Prostate gland (tissue), 2 donors: ENCODE data around the gene SPATA31D3. TPM values are rescaled to one million over a fixed set of nuclear protein-coding genes. Genes with fewer than 3 reads are reported as not detected.
"Not testable (repeated sequence)": the region's sequence is repeated elsewhere in the genome, so short reads cannot be mapped to it uniquely, and the experiment has no call there.

ENCODE experiments used
- DNase-seq: peaks from one replicate; pipeline ENCODE4 v3.0.0-alpha.2; 2019; ENCODE audit warnings: low spot score
- H3K27ac ChIP-seq, 2 donors: fragments of 200-600 bp; sonication (generic); 2 replicates each; pipeline ENCODE4 v1.5.1; 2017 to 2019
- H3K27me3 ChIP-seq: fragments of 200-600 bp; sonication (generic); replicated peaks from 2 replicates; pipeline ENCODE4 v1.5.1; 2019; ENCODE audit not compliant: insufficient read depth
- H3K36me3 ChIP-seq, 2 donors: fragments of 200-600 bp; sonication (generic); 1 replicate in 1 of 2; 2 replicates in 1 of 2; pipeline versions ENCODE4 v1.5.1 to v1.8.1; 2017 to 2019
- H3K4me1 ChIP-seq: fragments of 200-600 bp; sonication (generic); replicated peaks from 2 replicates; pipeline ENCODE4 v1.5.1; 2019
- H3K4me3 ChIP-seq, 2 donors: fragments of 200-600 bp; sonication (generic); 2 replicates each; pipeline ENCODE4 v1.5.1; 2017 to 2019
- H3K9me3 ChIP-seq: fragments of 200-600 bp; sonication (generic); 2 replicates; pipeline ENCODE4 v1.5.1; 2017
- POLR2A ChIP-seq: fragments of 450-650 bp; IDR thresholded peaks from one replicate; pipeline ENCODE4 v1.6.1; 2016; ENCODE audit warnings: antibody characterized with exemption, mild to moderate bottlenecking
- POLR2AphosphoS5 ChIP-seq: sonication (generic); formaldehyde crosslinking; IDR thresholded peaks from one replicate; pipeline ENCODE4 v1.6.1; 2017; ENCODE audit warnings: antibody characterized with exemption
- WGBS: methylation state at CpG from one replicate; pipeline ENCODE4 v1.1.5; 2018; 5-methylcytosine and 5-hydroxymethylcytosine counted together
- intact Hi-C: fragments of 100-400 bp; cut with DNase I; formaldehyde crosslinking; loops from one replicate; pipeline ENCODE4 v1.14.2; 2022
- total RNA-seq, 2 donors: library from RNA; depleted of rRNA; stranded (reverse); fragments of >200 nt; gene quantifications; one replicate each; pipeline ENCODE4 v1.1.0, GENCODE V29; 2016
- TF ChIP-seq, protein P1 (sequence below), 4 experiments: fragments of 200-600 bp in 2 of 4; fragments of 450-650 bp in 2 of 4; sonication (generic) in 2 of 4; IDR thresholded peaks; 1 replicate in 3 of 4; 2 replicates in 1 of 4; pipeline ENCODE4 v1.5.1; 2016 to 2019; ENCODE audit warnings: antibody characterized with exemption in 4 of 4, mild to moderate bottlenecking in 2 of 4, moderate library complexity in 2 of 4

SPATA31D3 gene
- total RNA-seq: not detected

DNA sequence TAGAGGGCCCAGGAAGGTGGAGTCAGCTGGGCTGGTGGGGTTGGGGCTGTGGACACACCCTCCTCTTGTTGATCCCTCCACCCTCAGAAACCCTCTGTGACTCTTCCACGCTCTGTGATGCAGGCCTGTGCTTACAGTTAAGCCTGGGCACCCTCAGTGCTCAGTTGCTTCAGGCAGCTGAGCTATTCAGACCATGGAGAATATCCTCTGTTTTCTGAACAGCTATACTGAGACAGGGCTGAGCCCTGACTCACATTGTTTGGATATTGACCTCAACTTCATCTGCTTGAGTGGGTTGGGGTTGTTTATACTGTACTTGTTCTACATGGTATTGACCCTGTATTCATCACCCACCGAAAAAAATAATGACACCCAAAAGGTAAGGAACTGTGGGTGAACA, at the start of gene SPATA31D3:
TSS of gene SPATA31D3 (plus strand) at position 108 of the 400 bp plus-strand sequence. CDS start at position 194, 86 bp downstream.
- DNase-seq, H3K4me1 ChIP-seq, H3K27ac ChIP-seq, intact Hi-C loops, H3K9me3 ChIP-seq, H3K4me3 ChIP-seq, H3K36me3 ChIP-seq, H3K27me3 ChIP-seq: not testable (repeated sequence)
- no CpG with 5 or more reads among the region's 2 CpGs for WGBS

DNA sequence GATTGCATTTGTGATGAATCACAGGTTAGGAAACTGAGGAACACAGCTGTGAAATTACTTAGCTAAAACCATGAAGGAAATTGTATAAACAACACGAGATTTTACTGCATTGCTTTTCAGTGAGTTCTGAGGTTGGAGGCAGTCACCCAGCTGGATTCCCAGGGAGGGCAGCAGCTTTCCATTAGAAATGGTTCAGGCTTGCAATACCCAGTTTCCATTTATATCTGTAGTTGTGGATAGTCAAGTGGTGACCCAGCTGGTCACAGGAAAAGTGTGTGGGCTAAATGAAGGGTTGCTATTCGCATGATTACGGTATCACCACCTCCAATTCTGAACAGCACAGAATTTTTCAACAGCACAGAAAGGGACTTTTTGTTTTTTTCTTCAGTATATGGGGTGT, 49.4 kb upstream of the SPATA31D3 start:
- Histone ChIP-seq H3K27ac (no peak overlapping the region), H3K4me1 (no peaks in the 10 kb centered on the region), H3K36me3 (no peaks in the 10 kb centered on the region), H3K27me3 (no peaks in the 10 kb centered on the region), H3K9me3 (no peaks in the 10 kb centered on the region), H3K4me3 (no peak overlapping the region)
- TF ChIP-seq, protein P1, sequence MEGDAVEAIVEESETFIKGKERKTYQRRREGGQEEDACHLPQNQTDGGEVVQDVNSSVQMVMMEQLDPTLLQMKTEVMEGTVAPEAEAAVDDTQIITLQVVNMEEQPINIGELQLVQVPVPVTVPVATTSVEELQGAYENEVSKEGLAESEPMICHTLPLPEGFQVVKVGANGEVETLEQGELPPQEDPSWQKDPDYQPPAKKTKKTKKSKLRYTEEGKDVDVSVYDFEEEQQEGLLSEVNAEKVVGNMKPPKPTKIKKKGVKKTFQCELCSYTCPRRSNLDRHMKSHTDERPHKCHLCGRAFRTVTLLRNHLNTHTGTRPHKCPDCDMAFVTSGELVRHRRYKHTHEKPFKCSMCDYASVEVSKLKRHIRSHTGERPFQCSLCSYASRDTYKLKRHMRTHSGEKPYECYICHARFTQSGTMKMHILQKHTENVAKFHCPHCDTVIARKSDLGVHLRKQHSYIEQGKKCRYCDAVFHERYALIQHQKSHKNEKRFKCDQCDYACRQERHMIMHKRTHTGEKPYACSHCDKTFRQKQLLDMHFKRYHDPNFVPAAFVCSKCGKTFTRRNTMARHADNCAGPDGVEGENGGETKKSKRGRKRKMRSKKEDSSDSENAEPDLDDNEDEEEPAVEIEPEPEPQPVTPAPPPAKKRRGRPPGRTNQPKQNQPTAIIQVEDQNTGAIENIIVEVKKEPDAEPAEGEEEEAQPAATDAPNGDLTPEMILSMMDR (IDR thresholded peaks at IDR 0.05): no peak
- TF ChIP-seq POLR2AphosphoS5 (no peak), POLR2A (no peak)
- DNase-seq: no peak
- 85% methylated on average over 3 of the region's 3 CpGs for WGBS
- intact Hi-C loops: no loop called here

DNA sequence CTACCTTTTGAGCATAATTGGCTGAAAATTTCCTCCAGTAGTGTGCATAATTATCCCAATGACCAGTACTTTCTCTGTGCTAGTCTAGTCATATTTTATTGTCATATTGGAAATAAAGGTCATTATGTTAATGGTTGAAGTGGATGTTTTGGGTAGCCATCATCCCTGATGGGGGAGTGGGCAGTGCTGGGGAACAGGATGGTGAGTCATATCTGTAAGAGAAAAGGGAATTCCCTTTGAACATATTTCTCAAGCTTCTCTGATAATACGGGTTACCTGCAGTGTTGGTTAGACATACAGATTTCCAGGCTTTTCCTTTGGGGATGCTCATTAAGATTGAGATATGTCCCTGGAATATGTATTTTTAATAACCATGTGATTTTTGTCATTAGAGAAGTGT, 48.4 kb upstream of the SPATA31D3 start:
- Histone ChIP-seq H3K9me3 (no peaks in the 10 kb centered on the region), H3K27ac (no peak overlapping the region), H3K36me3 (no peaks in the 10 kb centered on the region), H3K27me3 (no peaks in the 10 kb centered on the region), H3K4me3 (no peak overlapping the region), H3K4me1 (no peaks in the 10 kb centered on the region)
- WGBS: 94% methylated on average over 1 of the region's 1 CpG
- intact Hi-C loops: no loop called here
- no peak for DNase-seq
- TF ChIP-seq, protein P1 (IDR thresholded peaks at IDR 0.05): no peak
- TF ChIP-seq POLR2A (no peak), POLR2AphosphoS5 (no peak)

DNA sequence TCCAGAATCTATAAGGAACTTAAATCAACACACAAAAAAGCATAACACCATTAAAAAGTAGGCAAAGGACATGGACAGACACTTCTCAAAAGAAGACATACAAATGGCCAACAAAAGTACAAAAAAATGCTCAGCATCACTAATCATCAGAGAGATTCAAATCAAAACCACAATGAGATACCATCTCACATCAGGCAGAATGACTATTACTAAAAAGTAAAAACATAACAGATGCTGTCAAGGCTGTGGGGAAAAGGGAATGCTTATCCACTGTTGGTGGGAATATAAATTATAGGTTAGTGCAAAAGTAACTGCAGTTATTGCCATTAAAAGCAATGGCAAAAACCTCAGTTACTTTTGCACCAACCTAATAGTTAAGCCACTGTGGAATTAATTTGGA, 47.2 kb upstream of the SPATA31D3 start:
- intact Hi-C loops: no loop called here
- no peak overlapping the region for H3K27ac ChIP-seq
- no peaks in the 10 kb centered on the region for H3K27me3 ChIP-seq

DNA sequence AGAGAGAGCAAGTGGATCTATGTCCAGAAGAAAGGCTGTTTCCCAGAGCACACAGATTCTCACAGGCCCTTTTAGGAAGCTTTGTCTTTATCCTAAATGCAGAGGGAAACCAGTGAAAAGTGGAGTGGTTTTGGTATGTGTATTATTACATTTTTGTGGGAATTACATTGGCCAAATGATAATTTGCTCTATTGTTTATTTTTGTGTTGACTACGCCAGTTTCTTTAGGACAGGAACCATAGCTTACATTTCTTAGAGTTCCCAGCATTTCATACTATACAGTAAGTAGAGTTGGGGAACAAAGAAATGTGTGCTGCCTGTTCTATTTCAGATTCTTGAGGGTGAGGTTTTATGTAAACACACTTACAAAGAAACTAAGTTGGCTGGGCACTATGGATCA, 44.4 kb upstream of the SPATA31D3 start:
- H3K4me3 ChIP-seq: no peak overlapping the region
- H3K4me1 ChIP-seq: no peaks in the 10 kb centered on the region
- intact Hi-C loops: no loop called here
- H3K36me3 ChIP-seq: no peaks in the 10 kb centered on the region
- H3K9me3 ChIP-seq: no peaks in the 10 kb centered on the region
- no peak for DNase-seq
- no peaks in the 10 kb centered on the region for H3K27me3 ChIP-seq
- no peak overlapping the region for H3K27ac ChIP-seq
- WGBS: 88% methylated on average over 1 of the region's 1 CpG
- TF ChIP-seq POLR2A (no peak), POLR2AphosphoS5 (no peak)
- TF ChIP-seq, protein P1 (IDR thresholded peaks at IDR 0.05): no peak

More for the DNA sequence above, 47.2 kb upstream of the SPATA31D3 start:
- Histone ChIP-seq H3K4me1 (no peaks in the 10 kb centered on the region), H3K36me3 (no peaks in the 10 kb centered on the region), H3K4me3 (no peak overlapping the region), H3K9me3 (no peaks in the 10 kb centered on the region)
- TF ChIP-seq POLR2A: no peak
- TF ChIP-seq POLR2AphosphoS5: no peak
- TF ChIP-seq, protein P1 (IDR thresholded peaks at IDR 0.05): no peak
- no peak for DNase-seq
